Measurements from ENCODE around the gene POM121C.
"Not testable (repeated sequence)": the region's sequence is repeated elsewhere in the genome, so short reads cannot be mapped to it uniquely, and the experiment has no call there.

DNA sequence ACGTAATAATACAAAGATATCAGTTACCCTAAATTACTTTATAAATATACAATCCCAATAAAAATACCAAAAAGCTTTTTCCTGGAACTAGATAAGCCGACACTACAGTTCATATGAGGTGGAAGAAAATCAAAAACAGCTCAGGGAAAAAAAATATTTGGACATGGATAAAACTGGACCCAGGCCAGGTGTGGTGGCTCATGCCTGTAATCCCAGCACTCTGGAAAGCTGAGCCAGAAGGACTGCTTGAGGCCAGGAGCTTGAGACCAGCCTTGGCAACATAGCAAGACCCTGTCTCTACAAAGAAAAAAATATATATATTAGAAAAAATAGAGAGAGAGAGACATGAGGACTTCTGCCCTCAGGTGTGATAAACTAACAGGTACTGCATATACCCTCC lies 32.7 kb upstream of the POM121C start:
- TF ChIP-seq CTCF, POLR2A (IDR thresholded peaks at IDR 0.05): not testable (repeated sequence)

Data from lower leg skin (tissue), 3 donors.